Activated effector memory CD4-positive, alpha-beta T cell treated with Interleukin-2 at 50 U/mL for 16 hours (primary cell): ENCODE data around the gene CIITA.
"Not testable (repeated sequence)": the region's sequence is repeated elsewhere in the genome, so short reads cannot be mapped to it uniquely, and the experiment has no call there.

ENCODE experiments used
- DNase-seq: peaks from one replicate; pipeline ENCODE4 v3.0.0-alpha.2; 2020

The CIITA gene

GRCh38 chr16:10876799-10877341 is at the start of gene CIITA:
TSS of gene CIITA (plus strand) at chr16:10877202. CDS start at chr16:10877331, 129 bp downstream.
- DNase-seq = peak; percentile 16

GRCh38 chr16:10827691-10828341 is 49.2 kb upstream of the CIITA start:
- DNase-seq = no peak

GRCh38 chr16:10828851-10829366 is 48.1 kb upstream of the CIITA start:
- no peak for DNase-seq

GRCh38 chr16:10829390-10830098 is 47.5 kb upstream of the CIITA start:
- DNase-seq = not testable (repeated sequence)

- not testable (repeated sequence) for DNase-seq
Measured at GRCh38 chr16:10830240-10830639, 46.8 kb upstream of the CIITA start.

GRCh38 chr16:10831894-10832886 is 44.8 kb upstream of the CIITA start:
- DNase-seq = no peak

- DNase-seq = no peak
Measured at GRCh38 chr16:10833271-10833670, 43.7 kb upstream of the CIITA start.

- no peak for DNase-seq
Measured at GRCh38 chr16:10834130-10834529, 42.9 kb upstream of the CIITA start.

GRCh38 chr16:10834766-10835165 is 42.2 kb upstream of the CIITA start:
- no peak for DNase-seq

GRCh38 chr16:10835281-10835931 is 41.6 kb upstream of the CIITA start:
- no peak for DNase-seq

GRCh38 chr16:10836174-10836853 is 40.7 kb upstream of the CIITA start:
- DNase-seq = no peak

- no peak for DNase-seq
Measured at GRCh38 chr16:10838621-10839278, 38.3 kb upstream of the CIITA start.

GRCh38 chr16:10839279-10839666 is 37.7 kb upstream of the CIITA start:
- DNase-seq = no peak

GRCh38 chr16:10840703-10841102 is 36.3 kb upstream of the CIITA start:
- no peak for DNase-seq

- DNase-seq = no peak
Measured at GRCh38 chr16:10846213-10846998, 30.6 kb upstream of the CIITA start.

- DNase-seq = no peak
Measured at GRCh38 chr16:10847176-10847575, 29.8 kb upstream of the CIITA start.

- no peak for DNase-seq
Measured at GRCh38 chr16:10849736-10850477, 27.1 kb upstream of the CIITA start.

- DNase-seq = no peak
Measured at GRCh38 chr16:10850478-10850850, 26.5 kb upstream of the CIITA start.

GRCh38 chr16:10851512-10851911 is 25.5 kb upstream of the CIITA start:
- no peak for DNase-seq

- no peak for DNase-seq
Measured at GRCh38 chr16:10852286-10852685, 24.7 kb upstream of the CIITA start.
